K562 (cell line): ENCODE results near the gene CKMT2. TPM values are rescaled to one million over a fixed set of nuclear protein-coding genes. Genes with fewer than 3 reads are reported as not detected.

ENCODE experiments used
- BRCA1 ChIP-seq, 2 experiments: fragments of 450-650 bp in 1 of 2; sonication (generic) in 1 of 2; formaldehyde crosslinking in 1 of 2; IDR thresholded peaks; 2 replicates each; pipeline versions ENCODE4 v1.5.0 to v1.6.1; 2017 to 2020; ENCODE audit warnings: mild to moderate bottlenecking in 1 of 2, missing genetic modification reagents in 1 of 2
- HOXB6 ChIP-seq: fragments of 250-450 bp; sonication (Bioruptor Pico); IDR thresholded peaks from 2 replicates; pipeline ENCODE4 v1.5.1; 2022; ENCODE audit warnings: mild to moderate bottlenecking, borderline replicate concordance
- MEIS2 ChIP-seq: fragments of 450-650 bp; IDR thresholded peaks from 2 replicates; pipeline ENCODE4 v1.6.1; 2014; ENCODE audit warnings: mild to moderate bottlenecking; ENCODE audit not compliant: partially characterized antibody
- NFE2 ChIP-seq: IDR thresholded peaks from 2 replicates; pipeline ENCODE4 v1.6.1; 2014; ENCODE audit warnings: antibody characterized with exemption, low read depth
- RBM34 ChIP-seq: fragments of 200-400 bp; formaldehyde crosslinking; IDR thresholded peaks from 2 replicates; pipeline ENCODE4 v1.6.1; 2018; ENCODE audit warnings: low read length, borderline replicate concordance; ENCODE audit not compliant: insufficient read depth
- TAF9B ChIP-seq: fragments of 450-650 bp; IDR thresholded peaks from 2 replicates; pipeline ENCODE4 v1.6.1; 2018; ENCODE audit warnings: mild to moderate bottlenecking; ENCODE audit not compliant: partially characterized antibody
- ZEB2 ChIP-seq: fragments of 450-650 bp; IDR thresholded peaks from 2 replicates; pipeline ENCODE4 v1.6.1; 2016
- polyA plus RNA-seq, 8 experiments: library from polyadenylated mRNA; depleted of rRNA in 4 of 8; stranded (reverse) in 5 of 8; unstranded in 3 of 8; fragments of >200 nt; fragmentation: Nextera tagmentation in 2 of 8; fragmentation: Illumina TruSeq in 1 of 8; extraction: Ambion mirVana in 2 of 8; extraction: Trizol in 1 of 8; gene quantifications; 2 replicates each; pipeline versions ENCODE4 v1.2.1 to v1.2.3, GENCODE V29; 2011 to 2014; ENCODE audit warnings: inconsistent platforms in 1 of 8, missing spikeins in 1 of 8
- total RNA-seq, 7 experiments: library from RNA; depleted of rRNA in 6 of 7; stranded (reverse); fragments of >200 nt in 6 of 7; fragmentation: Illumina TruSeq in 2 of 7; extraction: Trizol in 2 of 7; gene quantifications; 2 replicates each; pipeline versions ENCODE4 v1.2.1 to v1.2.3, GENCODE V29; 2011 to 2021; ENCODE audit warnings: low replicate concordance in 1 of 7
- TF ChIP-seq, protein P1 (sequence below): fragments of 250-450 bp; sonication (Bioruptor Pico); IDR thresholded peaks from 2 replicates; pipeline ENCODE4 v1.4.0; 2020
- TF ChIP-seq, protein P2 (sequence below), 2 experiments: fragments of 200-800 bp in 1 of 2; sonication (Bioruptor generic) in 1 of 2; sonication (generic) in 1 of 2; formaldehyde crosslinking in 1 of 2; IDR thresholded peaks in 1 of 2; conservative IDR thresholded peaks in 1 of 2; 2 replicates each; pipeline versions ENCODE4 v1.5.0 to v1.6.1; 2016 to 2020; ENCODE audit warnings: missing compliant biosample characterization in 1 of 2, missing genetic modification characterization in 1 of 2, missing genetic modification reagents in 1 of 2
- TF ChIP-seq, protein P3 (sequence below): fragments of 450-650 bp; IDR thresholded peaks from 2 replicates; pipeline ENCODE4 v1.6.1; 2016; ENCODE audit warnings: missing biosample characterization, missing genetic modification characterization

The CKMT2 gene
- total and polyA plus RNA-seq, 9 of the 15 experiments (the other 6 are each of a cell fraction or from before 2014, with no cell fraction given): 0.03 TPM; not detected in 8

DNA sequence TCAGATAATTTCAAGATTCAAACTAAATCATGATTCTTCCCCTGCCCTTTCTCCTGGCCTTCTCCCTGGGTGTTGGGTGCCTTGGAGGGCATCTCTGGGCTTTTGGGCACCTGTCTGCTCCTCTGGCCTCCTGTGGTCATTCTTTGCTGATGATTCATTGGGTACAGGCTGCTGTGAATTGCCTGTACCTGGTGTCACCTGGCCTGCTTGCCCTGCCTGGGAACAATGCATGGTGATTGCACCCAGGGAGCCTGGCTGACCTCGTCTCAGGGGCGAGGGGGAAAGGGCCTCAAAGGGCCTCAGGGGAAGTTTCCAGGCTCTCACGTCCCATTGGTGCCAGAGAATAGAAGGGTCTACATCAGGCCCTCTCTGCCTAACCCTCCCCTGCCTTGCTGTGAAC lies 20.1 kb upstream of the CKMT2 start (continued):
- TF ChIP-seq, protein P1, sequence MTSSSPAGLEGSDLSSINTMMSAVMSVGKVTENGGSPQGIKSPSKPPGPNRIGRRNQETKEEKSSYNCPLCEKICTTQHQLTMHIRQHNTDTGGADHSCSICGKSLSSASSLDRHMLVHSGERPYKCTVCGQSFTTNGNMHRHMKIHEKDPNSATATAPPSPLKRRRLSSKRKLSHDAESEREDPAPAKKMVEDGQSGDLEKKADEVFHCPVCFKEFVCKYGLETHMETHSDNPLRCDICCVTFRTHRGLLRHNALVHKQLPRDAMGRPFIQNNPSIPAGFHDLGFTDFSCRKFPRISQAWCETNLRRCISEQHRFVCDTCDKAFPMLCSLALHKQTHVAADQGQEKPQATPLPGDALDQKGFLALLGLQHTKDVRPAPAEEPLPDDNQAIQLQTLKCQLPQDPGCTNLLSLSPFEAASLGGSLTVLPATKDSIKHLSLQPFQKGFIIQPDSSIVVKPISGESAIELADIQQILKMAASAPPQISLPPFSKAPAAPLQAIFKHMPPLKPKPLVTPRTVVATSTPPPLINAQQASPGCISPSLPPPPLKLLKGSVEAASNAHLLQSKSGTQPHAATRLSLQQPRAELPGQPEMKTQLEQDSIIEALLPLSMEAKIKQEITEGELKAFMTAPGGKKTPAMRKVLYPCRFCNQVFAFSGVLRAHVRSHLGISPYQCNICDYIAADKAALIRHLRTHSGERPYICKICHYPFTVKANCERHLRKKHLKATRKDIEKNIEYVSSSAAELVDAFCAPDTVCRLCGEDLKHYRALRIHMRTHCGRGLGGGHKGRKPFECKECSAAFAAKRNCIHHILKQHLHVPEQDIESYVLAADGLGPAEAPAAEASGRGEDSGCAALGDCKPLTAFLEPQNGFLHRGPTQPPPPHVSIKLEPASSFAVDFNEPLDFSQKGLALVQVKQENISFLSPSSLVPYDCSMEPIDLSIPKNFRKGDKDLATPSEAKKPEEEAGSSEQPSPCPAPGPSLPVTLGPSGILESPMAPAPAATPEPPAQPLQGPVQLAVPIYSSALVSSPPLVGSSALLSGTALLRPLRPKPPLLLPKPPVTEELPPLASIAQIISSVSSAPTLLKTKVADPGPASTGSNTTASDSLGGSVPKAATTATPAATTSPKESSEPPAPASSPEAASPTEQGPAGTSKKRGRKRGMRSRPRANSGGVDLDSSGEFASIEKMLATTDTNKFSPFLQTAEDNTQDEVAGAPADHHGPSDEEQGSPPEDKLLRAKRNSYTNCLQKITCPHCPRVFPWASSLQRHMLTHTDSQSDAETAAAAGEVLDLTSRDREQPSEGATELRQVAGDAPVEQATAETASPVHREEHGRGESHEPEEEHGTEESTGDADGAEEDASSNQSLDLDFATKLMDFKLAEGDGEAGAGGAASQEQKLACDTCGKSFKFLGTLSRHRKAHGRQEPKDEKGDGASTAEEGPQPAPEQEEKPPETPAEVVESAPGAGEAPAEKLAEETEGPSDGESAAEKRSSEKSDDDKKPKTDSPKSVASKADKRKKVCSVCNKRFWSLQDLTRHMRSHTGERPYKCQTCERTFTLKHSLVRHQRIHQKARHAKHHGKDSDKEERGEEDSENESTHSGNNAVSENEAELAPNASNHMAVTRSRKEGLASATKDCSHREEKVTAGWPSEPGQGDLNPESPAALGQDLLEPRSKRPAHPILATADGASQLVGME (CRISPR knock-in tag): no peak
- TF ChIP-seq, protein P2, sequence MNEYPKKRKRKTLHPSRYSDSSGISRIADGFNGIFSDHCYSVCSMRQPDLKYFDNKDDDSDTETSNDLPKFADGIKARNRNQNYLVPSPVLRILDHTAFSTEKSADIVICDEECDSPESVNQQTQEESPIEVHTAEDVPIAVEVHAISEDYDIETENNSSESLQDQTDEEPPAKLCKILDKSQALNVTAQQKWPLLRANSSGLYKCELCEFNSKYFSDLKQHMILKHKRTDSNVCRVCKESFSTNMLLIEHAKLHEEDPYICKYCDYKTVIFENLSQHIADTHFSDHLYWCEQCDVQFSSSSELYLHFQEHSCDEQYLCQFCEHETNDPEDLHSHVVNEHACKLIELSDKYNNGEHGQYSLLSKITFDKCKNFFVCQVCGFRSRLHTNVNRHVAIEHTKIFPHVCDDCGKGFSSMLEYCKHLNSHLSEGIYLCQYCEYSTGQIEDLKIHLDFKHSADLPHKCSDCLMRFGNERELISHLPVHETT (CRISPR knock-in tag; conservative IDR thresholded peaks at IDR 0.05 in 1 of 2, IDR thresholded peaks at IDR 0.05 in 1 of 2): no peak
- TF ChIP-seq TAF9B (no peak), MEIS2 (no peak), ZEB2 (no peak), HOXB6 (CRISPR knock-in tag) (no peak), NFE2 (no peak), RBM34 (no peak), BRCA1 (IDR thresholded peaks at IDR 0.05) (no peak), BRCA1 (CRISPR knock-in tag; IDR thresholded peaks at IDR 0.05) (no peak)
- TF ChIP-seq, protein P3, sequence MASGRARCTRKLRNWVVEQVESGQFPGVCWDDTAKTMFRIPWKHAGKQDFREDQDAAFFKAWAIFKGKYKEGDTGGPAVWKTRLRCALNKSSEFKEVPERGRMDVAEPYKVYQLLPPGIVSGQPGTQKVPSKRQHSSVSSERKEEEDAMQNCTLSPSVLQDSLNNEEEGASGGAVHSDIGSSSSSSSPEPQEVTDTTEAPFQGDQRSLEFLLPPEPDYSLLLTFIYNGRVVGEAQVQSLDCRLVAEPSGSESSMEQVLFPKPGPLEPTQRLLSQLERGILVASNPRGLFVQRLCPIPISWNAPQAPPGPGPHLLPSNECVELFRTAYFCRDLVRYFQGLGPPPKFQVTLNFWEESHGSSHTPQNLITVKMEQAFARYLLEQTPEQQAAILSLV (tag): no peak
